8988T (cell line): ENCODE measurements around the gene PAPSS2.
"Not testable (repeated sequence)": the region's sequence is repeated elsewhere in the genome, so short reads cannot be mapped to it uniquely, and the experiment has no call there.

Experiments used
- DNase-seq: peaks from one replicate; pipeline ENCODE4 v3.0.0; 2011

The PAPSS2 gene

GRCh38 chr10:87712913-87713616 lies 53.4 kb downstream of the PAPSS2 start:
- no peak for DNase-seq

GRCh38 chr10:87713707-87714106 lies 54.0 kb downstream of the PAPSS2 start:
- no peak for DNase-seq

GRCh38 chr10:87715552-87716347 lies 56.1 kb downstream of the PAPSS2 start:
- no peak for DNase-seq

- DNase-seq, result no peak
Measured at GRCh38 chr10:87716348-87716670, 56.6 kb downstream of the PAPSS2 start.

- DNase-seq, result no peak
Measured at GRCh38 chr10:87720665-87721064, 61.0 kb downstream of the PAPSS2 start.

GRCh38 chr10:87721781-87722180 lies 62.1 kb downstream of the PAPSS2 start:
- DNase-seq, result no peak

GRCh38 chr10:87722716-87723115 lies 63.0 kb downstream of the PAPSS2 start:
- no peak for DNase-seq

- DNase-seq, result no peak
Measured at GRCh38 chr10:87723500-87723899, 63.8 kb downstream of the PAPSS2 start.

- DNase-seq, result no peak
Measured at GRCh38 chr10:87724789-87725188, 65.1 kb downstream of the PAPSS2 start.

- DNase-seq, result no peak
Measured at GRCh38 chr10:87729940-87730339, 70.3 kb downstream of the PAPSS2 start.

GRCh38 chr10:87733081-87733480 lies 73.4 kb downstream of the PAPSS2 start:
- DNase-seq, result no peak

GRCh38 chr10:87734987-87735827 lies 75.5 kb downstream of the PAPSS2 start:
- DNase-seq, result peak; percentile 17

- not testable (repeated sequence) for DNase-seq
Measured at GRCh38 chr10:87738253-87738652, 78.6 kb downstream of the PAPSS2 start.

- no peak for DNase-seq
Measured at GRCh38 chr10:87739703-87740102, 80.0 kb downstream of the PAPSS2 start.

- DNase-seq, result no peak
Measured at GRCh38 chr10:87740254-87740655, 80.6 kb downstream of the PAPSS2 start.

GRCh38 chr10:87742992-87743610 lies 83.4 kb downstream of the PAPSS2 start:
- DNase-seq, result not testable (repeated sequence)

- DNase-seq, result no peak
Measured at GRCh38 chr10:87744606-87745005, 84.9 kb downstream of the PAPSS2 start.

GRCh38 chr10:87746911-87747310 lies 87.2 kb downstream of the PAPSS2 start:
- DNase-seq, result no peak

GRCh38 chr10:87748244-87748643 lies 88.6 kb downstream of the PAPSS2 start:
- DNase-seq, result not testable (repeated sequence)

- DNase-seq, result no peak
Measured at GRCh38 chr10:87750001-87750671, 90.5 kb downstream of the PAPSS2 start.

- DNase-seq, result no peak
Measured at GRCh38 chr10:87750817-87751216, 91.1 kb downstream of the PAPSS2 start.

- DNase-seq, result no peak
Measured at GRCh38 chr10:87751274-87751673, 91.6 kb downstream of the PAPSS2 start.

- DNase-seq, result no peak
Measured at GRCh38 chr10:87752566-87752965, 92.9 kb downstream of the PAPSS2 start.
